GM23338 (cell line): ENCODE data around the gene ST3GAL6. TPM values are rescaled to one million over a fixed set of nuclear protein-coding genes. Genes with fewer than 3 reads are reported as not detected.

ENCODE experiments used
- ATAC-seq: fragments of 200-7000 bp; cut with Tn5 transposase; 3 replicates; pipeline ENCODE4 v1.9.1; 2020
- DNase-seq: peaks from one replicate; pipeline ENCODE4 v3.0.0-alpha.2; 2015; ENCODE audit warnings: low spot score
- H2AFZ ChIP-seq: fragments of 200-600 bp; sonication (generic); 2 replicates; pipeline ENCODE4 v1.8.0; 2016; ENCODE audit warnings: antibody characterized with exemption, mild to moderate bottlenecking, moderate library complexity
- H3F3A ChIP-seq: fragments of 200-600 bp; sonication (generic); replicated peaks from 2 replicates; pipeline ENCODE4 v1.8.0; 2017; ENCODE audit warnings: antibody characterized with exemption, mixed run types, low read depth
- H3K27ac ChIP-seq: fragments of 200-600 bp; sonication (generic); 2 replicates; pipeline ENCODE4 v1.6.1; 2016; ENCODE audit warnings: low read depth
- H3K27me3 ChIP-seq: fragments of 200-600 bp; sonication (generic); 2 replicates; pipeline ENCODE4 v1.8.0; 2016; ENCODE audit warnings: mild to moderate bottlenecking, mixed run types, moderate library complexity; ENCODE audit not compliant: insufficient read depth
- H3K36me3 ChIP-seq: fragments of 200-600 bp; sonication (generic); 2 replicates; pipeline ENCODE4 v1.8.0; 2016; ENCODE audit warnings: mild to moderate bottlenecking; ENCODE audit not compliant: insufficient read depth
- H3K4me1 ChIP-seq: fragments of 200-600 bp; sonication (generic); 2 replicates; pipeline ENCODE4 v1.8.0; 2016; ENCODE audit warnings: mild to moderate bottlenecking, moderate library complexity; ENCODE audit not compliant: insufficient read depth
- H3K4me2 ChIP-seq: fragments of 200-600 bp; sonication (generic); 2 replicates; pipeline ENCODE4 v1.7.1; 2017; ENCODE audit warnings: mixed run types
- H3K4me3 ChIP-seq: fragments of 200-600 bp; sonication (generic); 2 replicates; pipeline ENCODE4 v1.6.1; 2016; ENCODE audit warnings: mixed run types
- H3K79me2 ChIP-seq: fragments of 200-600 bp; sonication (generic); replicated peaks from 2 replicates; pipeline ENCODE4 v1.8.0; 2017; ENCODE audit warnings: mild to moderate bottlenecking; ENCODE audit not compliant: insufficient read depth
- H3K9me2 ChIP-seq: fragments of 200-600 bp; sonication (generic); 2 replicates; pipeline ENCODE4 v1.8.0; 2017; ENCODE audit not compliant: insufficient read depth
- H4K20me1 ChIP-seq: fragments of 200-600 bp; sonication (generic); replicated peaks from 2 replicates; pipeline ENCODE4 v1.8.0; 2017; ENCODE audit warnings: mild to moderate bottlenecking; ENCODE audit not compliant: insufficient read depth
- H3K27ac Mint-ChIP-seq: 2 replicates; pipeline ENCODE4 v1.8.0; 2020; ENCODE audit warnings: inconsistent platforms, mild to moderate bottlenecking, moderate library complexity, mixed read lengths
- H3K27me3 Mint-ChIP-seq: 3 replicates; pipeline ENCODE4 v1.8.0; 2022; ENCODE audit warnings: low read depth, mild to moderate bottlenecking, moderate library complexity, mixed read lengths, inconsistent platforms; ENCODE audit not compliant: insufficient read depth, poor library complexity
- H3K36me3 Mint-ChIP-seq: 3 replicates; pipeline ENCODE4 v1.8.0; 2021; ENCODE audit warnings: low read depth, mild to moderate bottlenecking, inconsistent platforms, moderate library complexity, mixed read lengths
- H3K4me1 Mint-ChIP-seq: 3 replicates; pipeline ENCODE4 v1.8.0; 2020; ENCODE audit warnings: mild to moderate bottlenecking, inconsistent platforms, mixed read lengths
- H3K4me3 Mint-ChIP-seq: 3 replicates; pipeline ENCODE4 v1.8.0; 2021; ENCODE audit warnings: moderate library complexity, mild to moderate bottlenecking, inconsistent platforms, mixed read lengths
- H3K9me3 Mint-ChIP-seq: 3 replicates; pipeline ENCODE4 v1.8.0; 2020; ENCODE audit warnings: moderate library complexity, mild to moderate bottlenecking, inconsistent platforms, mixed read lengths
- CREB1 ChIP-seq: fragments of 250-450 bp; sonication (Bioruptor Pico); IDR thresholded peaks from 2 replicates; pipeline ENCODE4 v1.5.0; 2020; ENCODE audit warnings: low read depth, mild to moderate bottlenecking, moderate library complexity
- ETS1 ChIP-seq: IDR thresholded peaks from 2 replicates; pipeline ENCODE4 v1.6.1; 2016; ENCODE audit warnings: antibody characterized with exemption
- EZH2phosphoT487 ChIP-seq: fragments of 200-600 bp; sonication (generic); IDR thresholded peaks from one replicate; pipeline ENCODE4 v1.8.1; 2018; ENCODE audit warnings: antibody characterized with exemption; ENCODE audit not compliant: unreplicated experiment
- POLR2AphosphoS5 ChIP-seq: IDR thresholded peaks from 2 replicates; pipeline ENCODE4 v1.6.1; 2016; ENCODE audit warnings: antibody characterized with exemption, low read depth
- STAT1 ChIP-seq: IDR thresholded peaks from one replicate; pipeline ENCODE4 v1.6.1; 2016; ENCODE audit warnings: antibody characterized with exemption; ENCODE audit not compliant: unreplicated experiment
- ZNF114 ChIP-seq: fragments of 250-450 bp; sonication (Bioruptor Pico); IDR thresholded peaks from 2 replicates; pipeline ENCODE4 v1.5.0; 2020; ENCODE audit warnings: mild to moderate bottlenecking, moderate library complexity
- ZNF331 ChIP-seq: fragments of 250-450 bp; sonication (Bioruptor Pico); IDR thresholded peaks from 2 replicates; pipeline ENCODE4 v1.5.0; 2020; ENCODE audit warnings: low read depth, mild to moderate bottlenecking, moderate library complexity
- ZNF462 ChIP-seq: fragments of 250-450 bp; sonication (Bioruptor Pico); IDR thresholded peaks from 2 replicates; pipeline ENCODE4 v1.5.0; 2020; ENCODE audit warnings: mild to moderate bottlenecking, moderate library complexity
- polyA plus RNA-seq: library from polyadenylated mRNA; unstranded; fragments of >200 nt; fragmentation: Nextera tagmentation; extraction: Ambion mirVana; gene quantifications from 2 replicates; pipeline ENCODE4 v1.2.1, GENCODE V29; 2016
- total RNA-seq: library from RNA; depleted of rRNA; stranded (reverse); fragments of >200 nt; shearing (Covaris generic); gene quantifications from 2 replicates; pipeline ENCODE4 v1.2.3, GENCODE V29; 2014

The ST3GAL6 gene
- total and polyA plus RNA-seq, 2 experiments from 2014 or later: 4.7 to 8.1 TPM

GRCh38 chr3:98805571-98805970 is 42.4 kb downstream of the ST3GAL6 start:
- Mint-ChIP-seq H3K27me3 (no peaks in the 10 kb centered on the region), H3K4me3 (no peak overlapping the region), H3K4me1 (no peaks in the 10 kb centered on the region), H3K27ac (no peak overlapping the region), H3K9me3 (no peaks in the 10 kb centered on the region; the same call in 1 of the 3 replicates), H3K36me3 (peaks cover 74% of the 10 kb centered on the region)
- Histone ChIP-seq H3K4me3 (no peak overlapping the region), H2AFZ (no peak overlapping the region), H3K27me3 (no peaks in the 10 kb centered on the region), H3K4me2 (no peak overlapping the region), H3K4me1 (no peaks in the 10 kb centered on the region), H3F3A (no peaks in the 10 kb centered on the region), H3K79me2 (no peaks in the 10 kb centered on the region), H3K36me3 (peaks cover 26% of the 10 kb centered on the region), H3K27ac (no peak overlapping the region), H4K20me1 (no peaks in the 10 kb centered on the region), H3K9me2 (no peaks in the 10 kb centered on the region)
- DNase-seq (no peak), ATAC-seq (no peak)
- TF ChIP-seq ZNF331 (CRISPR knock-in tag) (no peak), EZH2phosphoT487 (no peak), ZNF462 (CRISPR knock-in tag) (no peak)

GRCh38 chr3:98806521-98806920 is 43.4 kb downstream of the ST3GAL6 start:
- Mint-ChIP-seq H3K4me3 (no peak overlapping the region), H3K9me3 (no peaks in the 10 kb centered on the region; the same call in 1 of the 3 replicates), H3K27ac (no peak overlapping the region), H3K27me3 (no peaks in the 10 kb centered on the region), H3K36me3 (peaks cover 74% of the 10 kb centered on the region), H3K4me1 (no peaks in the 10 kb centered on the region)
- no peak overlapping the region for H3K4me3 ChIP-seq
- no peaks in the 10 kb centered on the region for H3K9me2 ChIP-seq
- no peaks in the 10 kb centered on the region for H3K4me1 ChIP-seq
- no peak overlapping the region for H3K4me2 ChIP-seq
- no peaks in the 10 kb centered on the region for H3F3A ChIP-seq
- H2AFZ ChIP-seq: no peak overlapping the region
- ATAC-seq (no peak), DNase-seq (no peak)
- TF ChIP-seq POLR2AphosphoS5 (no peak), ZNF331 (CRISPR knock-in tag) (no peak), STAT1 (no peak), EZH2phosphoT487 (no peak), CREB1 (CRISPR knock-in tag) (no peak), ETS1 (no peak), ZNF114 (no peak)
- peaks cover 30% of the 10 kb centered on the region for H3K36me3 ChIP-seq
- H3K79me2 ChIP-seq: no peaks in the 10 kb centered on the region
- H3K27me3 ChIP-seq: no peaks in the 10 kb centered on the region
- H4K20me1 ChIP-seq: no peaks in the 10 kb centered on the region
- H3K27ac ChIP-seq: no peak overlapping the region
